ENCODE measurements around the gene THAP4.
"Not testable (repeated sequence)": the region's sequence is repeated elsewhere in the genome, so short reads cannot be mapped to it uniquely, and the experiment has no call there.

The THAP4 gene

DNA sequence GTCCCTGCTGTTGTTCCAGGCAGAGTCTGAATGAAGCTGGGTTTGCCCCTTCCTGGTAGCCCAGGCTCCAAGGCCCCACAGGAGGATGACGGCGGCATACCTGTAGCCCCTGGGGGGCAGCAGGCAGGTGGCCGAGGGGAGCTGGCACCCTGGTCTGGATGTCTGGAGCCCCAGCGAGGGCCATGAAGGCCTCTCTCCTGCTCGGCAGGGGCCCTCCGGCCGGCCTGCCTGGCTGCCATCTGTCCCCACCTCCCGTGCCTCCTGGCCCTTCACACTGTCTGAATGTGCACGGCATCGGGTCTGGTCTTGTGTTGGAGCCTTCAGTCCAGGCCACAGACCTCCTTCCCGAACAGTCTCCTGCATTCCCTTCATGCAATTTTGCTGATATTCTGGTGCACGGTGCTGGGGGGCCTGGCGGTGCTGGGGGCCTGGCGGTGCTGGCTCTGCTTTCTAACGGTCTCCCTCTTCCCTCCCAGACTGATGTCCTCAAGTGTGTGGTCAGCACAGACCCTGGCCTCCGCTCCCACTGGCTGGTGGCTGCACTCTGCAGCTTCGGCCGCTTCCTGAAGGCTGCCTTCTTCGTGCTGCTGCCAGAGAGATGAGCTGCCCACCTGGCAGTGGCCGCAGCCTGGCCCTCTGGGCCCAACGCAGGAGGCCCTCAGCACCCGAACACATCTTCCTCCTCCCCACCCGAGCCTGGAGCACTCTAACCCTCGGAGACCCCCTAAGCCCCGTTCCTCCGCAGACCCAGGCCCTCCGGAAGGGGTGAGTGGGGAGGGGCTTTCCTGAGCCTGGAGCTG is 64.9 kb downstream of the THAP4 start:
- TF ChIP-seq, protein P1, sequence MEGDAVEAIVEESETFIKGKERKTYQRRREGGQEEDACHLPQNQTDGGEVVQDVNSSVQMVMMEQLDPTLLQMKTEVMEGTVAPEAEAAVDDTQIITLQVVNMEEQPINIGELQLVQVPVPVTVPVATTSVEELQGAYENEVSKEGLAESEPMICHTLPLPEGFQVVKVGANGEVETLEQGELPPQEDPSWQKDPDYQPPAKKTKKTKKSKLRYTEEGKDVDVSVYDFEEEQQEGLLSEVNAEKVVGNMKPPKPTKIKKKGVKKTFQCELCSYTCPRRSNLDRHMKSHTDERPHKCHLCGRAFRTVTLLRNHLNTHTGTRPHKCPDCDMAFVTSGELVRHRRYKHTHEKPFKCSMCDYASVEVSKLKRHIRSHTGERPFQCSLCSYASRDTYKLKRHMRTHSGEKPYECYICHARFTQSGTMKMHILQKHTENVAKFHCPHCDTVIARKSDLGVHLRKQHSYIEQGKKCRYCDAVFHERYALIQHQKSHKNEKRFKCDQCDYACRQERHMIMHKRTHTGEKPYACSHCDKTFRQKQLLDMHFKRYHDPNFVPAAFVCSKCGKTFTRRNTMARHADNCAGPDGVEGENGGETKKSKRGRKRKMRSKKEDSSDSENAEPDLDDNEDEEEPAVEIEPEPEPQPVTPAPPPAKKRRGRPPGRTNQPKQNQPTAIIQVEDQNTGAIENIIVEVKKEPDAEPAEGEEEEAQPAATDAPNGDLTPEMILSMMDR (conservative IDR thresholded peaks at IDR 0.05): no peak
- TF ChIP-seq ZFX (IDR thresholded peaks at IDR 0.05): no peak
- no peak overlapping the region for H3K27ac ChIP-seq

- TF ChIP-seq, protein P1 (conservative IDR thresholded peaks at IDR 0.05): no peak
- no peak for TF ChIP-seq ZFX (IDR thresholded peaks at IDR 0.05)
- H3K27ac ChIP-seq: no peak overlapping the region
Observed at GRCh38 chr2:241570961-241571581, 65.9 kb downstream of the THAP4 start.

GRCh38 chr2:241569831-241570281 is 67.1 kb downstream of the THAP4 start:
- no peak overlapping the region for H3K27ac ChIP-seq
- TF ChIP-seq ZFX (IDR thresholded peaks at IDR 0.05): no peak
- TF ChIP-seq, protein P1 (conservative IDR thresholded peaks at IDR 0.05): no peak

DNA sequence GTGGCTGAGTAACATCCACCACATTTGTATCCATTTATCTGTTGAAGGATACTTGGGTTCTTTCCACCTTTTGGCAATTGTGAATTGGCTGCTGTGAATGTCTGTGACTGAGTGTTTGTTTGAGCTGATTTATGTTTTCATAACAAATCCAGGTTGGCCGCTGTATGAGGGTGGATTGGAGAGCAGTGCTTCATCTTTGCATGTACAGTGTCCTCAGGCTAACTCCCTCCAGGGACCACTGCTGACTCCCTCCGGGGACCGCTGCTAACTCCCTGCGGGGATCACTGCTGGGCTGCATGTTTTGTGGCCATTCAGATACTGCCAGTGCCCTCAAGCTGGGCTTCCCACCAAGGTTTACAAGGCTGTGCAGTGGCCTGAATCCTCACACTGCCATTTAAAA is 68.2 kb downstream of the THAP4 start:
- TF ChIP-seq, protein P1 (conservative IDR thresholded peaks at IDR 0.05): no peak
- no peak for TF ChIP-seq ZFX (IDR thresholded peaks at IDR 0.05)
- no peak overlapping the region for H3K27ac ChIP-seq

- TF ChIP-seq, protein P1 (conservative IDR thresholded peaks at IDR 0.05): no peak
- no peak for TF ChIP-seq ZFX (IDR thresholded peaks at IDR 0.05)
- H3K27ac ChIP-seq: no peak overlapping the region
Observed at GRCh38 chr2:241567776-241568175, 69.2 kb downstream of the THAP4 start.

- not testable (repeated sequence) for H3K27ac ChIP-seq
Observed at GRCh38 chr2:241567266-241567665, 69.7 kb downstream of the THAP4 start.

- H3K27ac ChIP-seq: no peak overlapping the region
- no peak for TF ChIP-seq ZFX (IDR thresholded peaks at IDR 0.05)
- TF ChIP-seq, protein P1 (conservative IDR thresholded peaks at IDR 0.05): no peak
Observed at GRCh38 chr2:241566468-241566867, 70.5 kb downstream of the THAP4 start.

DNA sequence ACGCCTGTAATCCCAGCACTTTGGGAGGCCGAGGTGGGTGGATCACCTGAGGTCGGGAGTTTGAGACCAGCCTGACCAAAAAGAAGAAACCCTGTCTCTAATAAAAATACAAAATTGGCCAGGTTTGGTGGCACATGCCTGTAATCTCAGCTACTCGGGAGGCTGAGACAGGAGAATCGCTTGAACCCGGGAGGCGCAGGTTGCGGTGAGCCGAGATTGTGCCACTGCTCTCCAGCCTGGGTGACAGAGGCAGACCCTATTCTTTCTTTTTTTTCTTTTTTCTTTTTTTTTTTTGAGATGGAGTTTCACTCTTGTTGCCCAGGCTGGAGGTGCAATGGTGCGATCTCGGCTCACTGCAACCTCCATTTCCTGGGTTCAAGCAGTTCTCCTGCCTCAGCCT is 70.9 kb downstream of the THAP4 start:
- H3K27ac ChIP-seq: not testable (repeated sequence)
